Stimulated activated CD4-positive, alpha-beta T cell treated with anti-CD3 and anti-CD28 coated beads, Interleukin-1b, Interleukin-23, amount 100 ng/mL, for 48 hours (primary cell): ENCODE results near the gene CDC42EP2.
"Not testable (repeated sequence)": the region's sequence is repeated elsewhere in the genome, so short reads cannot be mapped to it uniquely, and the experiment has no call there.

ENCODE experiments used
- DNase-seq: peaks from one replicate; pipeline ENCODE4 v3.0.0-alpha.2; 2020

The CDC42EP2 gene

GRCh38 chr11:65321076-65321475 lies 6.4 kb downstream of the CDC42EP2 start:
- DNase-seq: no peak

GRCh38 chr11:65321828-65322485 lies 7.3 kb downstream of the CDC42EP2 start:
- DNase-seq: no peak

DNA sequence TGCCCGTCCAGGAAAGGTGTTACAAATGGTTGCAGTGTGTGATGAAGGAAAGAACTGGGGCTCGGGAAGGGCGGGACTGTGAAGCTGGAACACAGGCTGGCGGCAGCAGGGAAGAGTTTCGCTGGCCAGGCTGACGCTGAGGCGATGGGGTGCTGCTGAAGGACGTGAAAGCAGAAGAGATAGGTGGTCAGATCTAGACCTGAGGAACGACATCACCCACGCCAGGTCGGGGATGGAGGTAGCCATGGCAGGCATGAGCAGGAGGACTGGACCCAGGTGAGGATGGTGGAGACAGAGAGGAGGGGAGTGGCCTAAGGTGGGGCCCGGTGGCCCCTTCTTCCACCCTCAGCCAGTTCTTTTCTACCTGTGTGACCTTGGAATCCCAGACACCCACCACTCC lies 9.1 kb downstream of the CDC42EP2 start:
- DNase-seq: no peak

DNA sequence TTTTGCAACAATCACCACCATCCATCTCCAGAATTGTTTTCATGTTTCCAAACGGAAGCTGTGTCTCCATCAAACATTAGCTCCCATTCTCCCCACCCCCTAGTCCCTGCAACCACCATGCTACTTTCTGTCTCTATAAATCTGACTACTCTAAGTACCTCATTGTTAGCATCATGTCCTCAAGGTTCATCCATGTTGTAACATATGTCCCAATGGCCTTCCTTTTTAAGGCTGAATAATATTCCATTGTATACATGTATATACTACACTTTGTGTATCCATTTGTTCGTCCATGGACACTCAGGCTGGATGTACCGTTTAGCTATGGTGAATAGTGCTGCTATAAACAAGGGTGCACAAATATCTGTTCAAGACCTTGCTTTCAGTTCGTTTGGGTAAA lies 10.8 kb downstream of the CDC42EP2 start:
- no peak for DNase-seq

- DNase-seq: no peak
These were observed 12.4 kb downstream of the CDC42EP2 start for GRCh38 chr11:65327021-65327420.

DNA sequence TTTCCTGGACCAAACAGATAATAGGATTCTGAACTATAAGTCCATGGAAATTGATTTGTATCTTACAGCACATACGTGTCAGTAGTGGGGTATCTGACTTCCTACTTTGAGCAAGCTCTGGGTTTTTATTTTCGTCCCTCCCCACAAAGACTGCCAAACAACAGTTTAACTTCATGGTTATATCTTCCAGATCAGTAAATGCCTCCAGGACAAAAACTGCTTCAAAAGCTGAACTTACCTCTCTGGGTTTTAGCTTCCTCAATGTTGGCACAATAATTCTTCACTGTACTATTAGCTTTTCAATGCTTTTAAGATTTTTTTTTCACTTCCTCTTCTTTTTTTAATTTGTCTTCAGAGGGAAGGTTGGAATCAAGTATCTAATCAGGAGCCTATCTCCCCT lies 14.8 kb downstream of the CDC42EP2 start:
- no peak for DNase-seq

GRCh38 chr11:65329944-65330403 lies 15.3 kb downstream of the CDC42EP2 start:
- DNase-seq: peak; percentile 82

- no peak for DNase-seq
These were observed 15.9 kb downstream of the CDC42EP2 start for GRCh38 chr11:65330544-65330943.

GRCh38 chr11:65332591-65332990 lies 17.9 kb downstream of the CDC42EP2 start:
- DNase-seq: not testable (repeated sequence)

- DNase-seq: no peak
These were observed 20.1 kb downstream of the CDC42EP2 start for GRCh38 chr11:65334696-65335295.

DNA sequence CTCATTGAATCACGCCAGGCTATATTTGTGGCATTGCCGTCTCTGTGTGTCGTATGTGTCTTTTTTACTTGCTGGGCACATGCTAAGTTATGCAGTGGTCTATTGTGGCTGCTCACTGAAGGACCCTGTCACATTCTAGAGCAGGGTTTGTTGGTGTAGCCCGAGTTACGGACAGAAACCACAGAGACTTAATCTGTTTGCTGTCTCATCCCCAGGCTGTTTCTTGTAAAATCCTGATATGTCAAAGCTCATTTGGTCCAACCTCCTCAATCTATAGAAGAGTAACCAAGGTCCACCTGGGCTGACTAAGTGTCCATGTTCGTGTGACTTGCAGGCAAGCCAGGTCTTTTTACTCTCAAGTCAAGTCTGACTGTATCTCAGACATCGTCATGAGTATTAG lies 24.0 kb downstream of the CDC42EP2 start:
- no peak for DNase-seq

DNA sequence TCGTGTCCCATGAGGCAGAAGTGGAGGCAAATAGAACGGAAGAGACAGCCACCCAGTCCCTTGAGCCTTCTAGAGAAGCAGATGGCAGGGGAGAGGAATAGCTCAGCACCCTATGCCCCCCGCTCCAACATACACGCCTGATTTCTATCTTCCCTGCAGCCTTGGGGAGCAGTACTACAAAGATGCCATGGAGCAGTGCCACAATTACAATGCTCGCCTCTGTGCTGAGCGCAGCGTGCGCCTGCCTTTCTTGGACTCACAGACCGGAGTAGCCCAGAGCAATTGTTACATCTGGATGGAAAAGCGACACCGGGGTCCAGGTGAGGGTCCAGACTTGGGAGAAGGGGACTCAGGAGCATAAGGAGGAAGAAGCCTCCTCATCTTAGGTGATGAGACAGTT lies 25.6 kb downstream of the CDC42EP2 start:
- no peak for DNase-seq

- no peak for DNase-seq
These were observed 27.2 kb downstream of the CDC42EP2 start for GRCh38 chr11:65341856-65342255.

DNA sequence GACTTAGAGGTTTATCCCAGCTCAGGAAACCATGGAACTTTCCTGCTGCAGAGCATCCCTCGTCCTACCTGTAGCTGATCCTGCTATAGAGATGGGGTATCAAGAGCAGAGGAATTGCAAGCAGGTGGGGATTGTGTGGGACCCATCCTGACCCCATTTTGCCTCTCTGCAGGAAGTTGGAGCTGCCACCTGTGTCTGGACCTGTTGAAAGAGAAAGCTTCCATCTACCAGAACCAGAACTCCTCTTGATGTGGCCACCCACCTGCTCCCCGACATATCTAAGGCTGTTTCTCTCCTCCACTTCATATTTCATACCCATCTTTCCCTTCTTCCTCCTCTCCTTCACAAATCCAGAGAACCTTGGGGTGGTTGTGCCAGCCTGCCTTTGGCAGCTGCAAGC lies 36.8 kb downstream of the CDC42EP2 start:
- DNase-seq: no peak

- DNase-seq: no peak
These were observed 38.1 kb downstream of the CDC42EP2 start for GRCh38 chr11:65352783-65353182.

DNA sequence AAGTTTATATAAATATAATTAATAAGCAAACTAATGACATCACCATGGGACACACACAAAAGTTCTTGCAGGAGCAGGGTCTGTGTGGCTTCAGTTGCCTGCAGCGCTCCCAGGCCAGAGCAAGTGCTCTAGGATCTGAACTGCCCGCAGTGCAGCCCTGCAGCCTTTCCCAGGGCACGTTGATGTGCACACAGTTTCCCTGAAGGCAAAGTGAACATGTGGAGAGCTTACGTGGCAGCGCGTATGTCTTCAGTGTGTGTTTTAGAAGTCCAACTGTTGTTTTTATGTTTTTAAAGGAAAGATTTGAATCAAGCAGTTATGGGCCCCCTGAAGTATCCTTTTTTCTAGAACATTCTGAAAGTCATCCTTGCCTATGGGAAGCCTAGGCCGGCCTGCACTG lies 38.7 kb downstream of the CDC42EP2 start:
- no peak for DNase-seq

DNA sequence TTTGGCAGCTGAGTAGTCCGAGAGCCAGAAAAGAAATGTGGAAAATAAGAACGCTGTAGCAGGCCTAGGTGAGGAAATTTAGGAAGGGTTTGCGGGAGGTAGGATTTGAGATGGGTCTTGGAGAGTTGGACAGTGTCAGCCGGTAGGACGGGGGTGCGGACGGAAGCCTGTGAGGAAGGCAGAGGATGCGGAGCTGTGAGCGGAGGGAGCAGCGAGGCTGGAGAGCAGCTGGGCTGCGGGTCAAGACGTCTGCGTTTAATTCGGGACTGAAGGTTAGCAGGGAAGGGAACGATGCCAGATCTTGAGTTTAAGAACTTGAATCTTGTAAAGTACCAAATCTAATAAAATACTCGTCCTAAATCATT lies 39.2 kb downstream of the CDC42EP2 start:
- DNase-seq: no peak

GRCh38 chr11:65354265-65355012 lies 39.8 kb downstream of the CDC42EP2 start, which contains the start of gene TIGD3:
TIGD3 (plus strand) TSS chr11:65354751; CDS start chr11:65355809, 1,058 bp downstream.
- peak; percentile 95 for DNase-seq

DNA sequence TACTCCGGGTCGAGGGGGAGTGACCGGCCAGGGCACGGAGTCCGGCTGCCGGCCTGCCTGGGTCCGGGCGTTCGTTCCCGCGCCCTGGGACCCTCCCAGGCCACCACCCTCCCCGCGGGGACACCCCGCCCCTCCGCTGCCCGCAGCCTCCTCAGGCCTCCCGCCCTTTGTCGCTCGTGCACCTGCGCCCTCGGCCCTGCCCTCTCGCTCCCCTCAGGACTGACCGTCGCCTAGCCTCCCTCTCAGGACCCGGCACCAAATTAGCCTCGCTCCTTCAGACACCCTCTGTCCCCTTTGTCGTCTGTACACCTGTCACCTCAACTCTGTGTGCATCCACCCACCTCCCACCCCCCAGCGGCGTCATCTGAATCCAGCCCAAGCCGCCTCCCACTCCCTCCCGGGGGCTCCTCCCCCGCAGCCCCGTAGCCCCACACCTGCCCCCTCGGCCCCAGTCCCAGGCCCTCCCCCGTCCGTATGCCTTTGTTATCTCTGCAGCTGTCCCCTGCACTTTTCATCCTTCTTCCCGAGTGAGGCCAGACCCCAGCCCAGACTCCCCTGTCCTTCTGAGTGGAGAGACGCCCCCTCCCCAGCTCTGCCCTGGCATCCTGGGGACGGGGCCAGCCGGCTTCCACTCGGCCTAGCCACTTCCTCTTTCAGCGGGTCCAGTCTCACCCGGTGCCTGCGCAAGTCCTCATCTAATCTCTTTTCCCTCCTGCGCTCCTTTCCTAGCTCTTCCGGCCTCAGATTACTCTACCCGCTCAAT lies 40.5 kb downstream of the CDC42EP2 start:
- peak; percentile 39 for DNase-seq

GRCh38 chr11:65355776-65356393 lies 41.2 kb downstream of the CDC42EP2 start:
- DNase-seq: no peak

- no peak for DNase-seq
These were observed 41.8 kb downstream of the CDC42EP2 start for GRCh38 chr11:65356394-65356972.

GRCh38 chr11:65357856-65358356 lies 43.2 kb downstream of the CDC42EP2 start:
- DNase-seq: no peak
